ENCODE results near the gene ITGAD. TPM values are rescaled to one million over a fixed set of nuclear protein-coding genes. Genes with fewer than 3 reads are reported as not detected.
A peak's percentile ranks its signal among the peaks of the same experiment; 100 is the strongest.

Gene ITGAD
- total and polyA plus RNA-seq, 2 of the 8 experiments (the other 6 are each of a cell fraction or from before 2014, with no cell fraction given): 0.06 TPM; not detected in 1

DNA sequence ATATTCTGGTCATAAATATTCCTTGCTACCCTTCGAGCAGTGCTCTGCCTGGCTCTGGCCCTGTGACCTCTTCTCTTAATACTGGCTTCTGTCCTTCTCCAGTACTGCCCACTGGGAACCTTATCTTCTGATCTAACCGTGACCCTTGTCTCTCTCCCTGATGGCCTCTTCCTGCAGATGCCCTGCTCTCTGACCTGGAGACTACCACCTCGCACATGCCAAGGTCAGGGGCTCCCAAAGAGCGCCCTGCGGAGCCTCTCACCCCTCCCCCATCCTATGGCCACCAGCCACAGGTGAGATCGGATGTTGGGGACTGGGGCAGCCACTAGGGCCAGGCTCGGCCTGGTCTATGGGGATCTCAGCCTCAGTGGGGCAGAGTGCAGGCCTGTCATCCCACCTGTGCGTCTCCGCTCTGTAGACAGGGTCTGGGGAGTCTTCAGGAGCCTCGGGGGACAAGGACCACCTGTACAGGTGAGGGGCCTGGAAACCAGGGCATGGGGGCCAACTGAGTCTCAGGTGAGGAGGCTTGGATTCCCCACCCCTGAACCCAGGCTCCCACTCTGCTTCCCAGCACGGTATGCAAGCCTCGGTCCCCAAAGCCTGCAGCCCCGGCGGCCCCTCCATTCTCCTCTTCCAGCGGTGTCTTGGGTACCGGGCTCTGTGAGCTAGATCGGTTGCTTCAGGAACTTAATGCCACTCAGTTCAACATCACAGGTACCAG is 80.3 kb downstream of the ITGAD start:
- H3K14ac ChIP-seq (ENCODE audit: insufficient read length): no peak overlapping the region
- no peak overlapping the region; a peak in 1 of 8 replicates for H3K4me3 ChIP-seq (ENCODE audit: extremely low read depth in 1 of 4, insufficient read depth in 2 of 4, low read depth in 3 of 4, low read length in 4 of 4)
- WGBS, 2 experiments (ENCODE audit: extremely low coverage in 1 of 2, insufficient coverage in 1 of 2, insufficient read length in 1 of 2, insufficient replicate concordance in 2 of 2, low coverage in 1 of 2, low lambda C conversion rate in 2 of 2, missing lambda C conversion rate in 1 of 2): 86% methylated on average over 17 of the region's 17 CpGs; no CpG with 5 or more reads in 1 of the 2 experiments
- peaks cover 0 to 12% (median 3%) of the 10 kb centered on the region in 4 experiments; a peak in 5 of 7 replicates for H3K4me1 ChIP-seq (replicated peaks in 1 of 4; ENCODE audit: control insufficient read depth in 3 of 4, insufficient read depth in 4 of 4, low read length in 3 of 4)
- no peak overlapping the region for H2BK120ac ChIP-seq (replicated peaks; ENCODE audit: low read depth, low read length)
- no peak overlapping the region for H4K91ac ChIP-seq (replicated peaks; ENCODE audit: insufficient read length, low read length)
- H2BK5ac ChIP-seq (ENCODE audit: low read depth, low read length): no peak overlapping the region
- H3K56ac ChIP-seq (replicated peaks; ENCODE audit: insufficient read length, low read depth, low read length): no peak overlapping the region
- ChIA-PET CTCF (ENCODE audit: partially characterized antibody) (interaction anchor here (0.5 to 5.1 kb wide), 7 partner anchors 12 to 150 kb away, joined by 3 to 35 read pairs (median 3); no protein-coding TSS in a partner anchor), POLR2A (ENCODE audit: partially characterized antibody) (interaction anchor here (0.5 to 1.2 kb wide), 3 partner anchors 11 to 241 kb away, joined by 3 read pairs; no protein-coding TSS in a partner anchor)
- H2AFZ ChIP-seq (ENCODE audit: low read length): no peak overlapping the region
- H3K23me2 ChIP-seq (ENCODE audit: low read depth, low read length): peaks cover 19% of the 10 kb centered on the region; the same call in 1 of the 2 replicates
- no peak overlapping the region for H2BK15ac ChIP-seq (ENCODE audit: low read length)
- H3K27me3 ChIP-seq (replicated peaks in 1 of 4; ENCODE audit: control insufficient read depth in 3 of 4, extremely low read depth in 1 of 4, insufficient read depth in 3 of 4, low read length in 3 of 4): peaks cover 2 to 38% (median 31%) of the 10 kb centered on the region in 4 experiments
- no peak overlapping the region for H3K27ac ChIP-seq (ENCODE audit: low read depth, low read length)
- no peaks in the 10 kb centered on the region for H3K79me2 ChIP-seq (ENCODE audit: control insufficient read depth in 1 of 2, insufficient read depth in 2 of 2, low read length in 2 of 2)
- H3K18ac ChIP-seq (ENCODE audit: extremely low read depth, low read length): no peak overlapping the region
- no peak overlapping the region for H3K23ac ChIP-seq (ENCODE audit: insufficient read length)
- H4K5ac ChIP-seq (ENCODE audit: insufficient read length, low read depth, low read length): no peak overlapping the region
- no peaks in the 10 kb centered on the region for H3K79me1 ChIP-seq (ENCODE audit: low read depth, low read length)
- no peaks in the 10 kb centered on the region for H3K36me3 ChIP-seq (ENCODE audit: control insufficient read depth in 2 of 4, insufficient read depth in 4 of 4, low read length in 3 of 4)
- H2BK20ac ChIP-seq (ENCODE audit: low read length): no peak overlapping the region
- no peak overlapping the region for H2AK5ac ChIP-seq (ENCODE audit: low read depth, low read length)
- no peak for TF ChIP-seq EP300 (IDR thresholded peaks at IDR 0.05; ENCODE audit: borderline replicate concordance in 1 of 2, low read depth in 2 of 2, low read length in 2 of 2)
- no peak for TF ChIP-seq RFX5 (IDR thresholded peaks at IDR 0.05; ENCODE audit: borderline replicate concordance, low read depth, low read length)
- no peak for TF ChIP-seq E2F6 (IDR thresholded peaks at IDR 0.05)
- TF ChIP-seq, protein P1, sequence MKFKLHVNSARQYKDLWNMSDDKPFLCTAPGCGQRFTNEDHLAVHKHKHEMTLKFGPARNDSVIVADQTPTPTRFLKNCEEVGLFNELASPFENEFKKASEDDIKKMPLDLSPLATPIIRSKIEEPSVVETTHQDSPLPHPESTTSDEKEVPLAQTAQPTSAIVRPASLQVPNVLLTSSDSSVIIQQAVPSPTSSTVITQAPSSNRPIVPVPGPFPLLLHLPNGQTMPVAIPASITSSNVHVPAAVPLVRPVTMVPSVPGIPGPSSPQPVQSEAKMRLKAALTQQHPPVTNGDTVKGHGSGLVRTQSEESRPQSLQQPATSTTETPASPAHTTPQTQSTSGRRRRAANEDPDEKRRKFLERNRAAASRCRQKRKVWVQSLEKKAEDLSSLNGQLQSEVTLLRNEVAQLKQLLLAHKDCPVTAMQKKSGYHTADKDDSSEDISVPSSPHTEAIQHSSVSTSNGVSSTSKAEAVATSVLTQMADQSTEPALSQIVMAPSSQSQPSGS (IDR thresholded peaks at IDR 0.05; ENCODE audit: low read length): no peak
- no peak for TF ChIP-seq CHD1 (IDR thresholded peaks at IDR 0.05; ENCODE audit: low read depth, low read length)
- no peak overlapping the region for H3K4ac ChIP-seq (replicated peaks; ENCODE audit: insufficient read length, low read depth, low read length)
- peak overlapping the region in 1 of 2 experiments; percentile 67; a peak in 1 of 4 replicates for H3K4me2 ChIP-seq (ENCODE audit: insufficient read depth in 1 of 2, low read depth in 2 of 2, low read length in 2 of 2)
- peak overlapping the region; percentile 62; the same call in 1 of the 2 replicates for H4K8ac ChIP-seq (ENCODE audit: extremely low read depth, insufficient read depth, low read length)
- DNase-seq (ENCODE audit: low read depth in 1 of 2, low spot score in 2 of 2): no peak
- H3K9me3 ChIP-seq (ENCODE audit: insufficient read depth in 2 of 2, low read depth in 1 of 2, low read length in 1 of 2): no peaks in the 10 kb centered on the region
- H3K9ac ChIP-seq (replicated peaks in 1 of 4; ENCODE audit: extremely low read depth in 1 of 4, low read depth in 3 of 4, low read length in 3 of 4): no peak overlapping the region
- H4K20me1 ChIP-seq (replicated peaks in 1 of 2; ENCODE audit: control insufficient read depth in 1 of 2, insufficient read depth in 2 of 2, low read length in 2 of 2): peaks cover 0 to 3% of the 10 kb centered on the region in 2 experiments
- FAIRE-seq: no peak
- no peak overlapping the region for H2BK12ac ChIP-seq (ENCODE audit: low read depth, low read length)

Measured in H1 (cell line).